HL-60 (cell line): ENCODE measurements around the gene ARFGEF2.
"Not testable (repeated sequence)": the region's sequence is repeated elsewhere in the genome, so short reads cannot be mapped to it uniquely, and the experiment has no call there.

Experiments
- DNase-seq, 2 experiments: peaks; one replicate each; pipeline ENCODE4 v3.0.0-alpha.2; 2010 to 2020; ENCODE audit warnings: low read depth in 1 of 2, low spot score in 1 of 2
- H3K27ac ChIP-seq: fragments of 250-450 bp; sonication (Bioruptor Pico); replicated peaks from 2 replicates; pipeline ENCODE4 v1.5.1; 2020; ENCODE audit warnings: mild to moderate bottlenecking, moderate library complexity
- H3K27me3 ChIP-seq: fragments of 250-450 bp; sonication (Bioruptor Pico); 2 replicates; pipeline ENCODE4 v1.5.1; 2021; ENCODE audit warnings: mild to moderate bottlenecking, moderate library complexity; ENCODE audit not compliant: insufficient read depth, poor library complexity, severe bottlenecking
- H3K4me3 ChIP-seq: replicated peaks from 2 replicates; pipeline ENCODE4 v1.5.1; 2011; ENCODE audit warnings: mild to moderate bottlenecking, control low read depth, low read length; ENCODE audit not compliant: insufficient read depth
- CTCF ChIP-seq: IDR thresholded peaks from one replicate; pipeline ENCODE4 v1.5.1; 2011; ENCODE audit warnings: low read length, control low read depth, inconsistent platforms; ENCODE audit not compliant: insufficient read depth
- GABPA ChIP-seq: IDR thresholded peaks from 2 replicates; pipeline ENCODE4 v1.6.1; 2012; ENCODE audit warnings: low read depth
- POLR2AphosphoS5 ChIP-seq: IDR thresholded peaks from 2 replicates; pipeline ENCODE4 v1.6.1; 2012; ENCODE audit warnings: low read depth
- REST ChIP-seq: IDR thresholded peaks from 2 replicates; pipeline ENCODE4 v1.6.1; 2012; ENCODE audit warnings: low read depth; ENCODE audit not compliant: insufficient replicate concordance
- SPI1 ChIP-seq: IDR thresholded peaks from 2 replicates; pipeline ENCODE4 v1.6.1; 2012; ENCODE audit warnings: low read depth, mild to moderate bottlenecking, borderline replicate concordance

The ARFGEF2 gene

GRCh38 chr20:48886811-48887210, 34.7 kb upstream of the ARFGEF2 start:
- TF ChIP-seq GABPA (no peak), SPI1 (no peak), REST (no peak), CTCF (no peak), POLR2AphosphoS5 (no peak)
- no peaks in the 10 kb centered on the region for H3K27me3 ChIP-seq
- H3K4me3 ChIP-seq, result no peak overlapping the region
- no peak for DNase-seq
- no peak overlapping the region for H3K27ac ChIP-seq

- H3K27ac ChIP-seq, H3K27me3 ChIP-seq, DNase-seq: not testable (repeated sequence)
Observed at GRCh38 chr20:48888517-48888916, 33.0 kb upstream of the ARFGEF2 start.

GRCh38 chr20:48889140-48889790, 32.2 kb upstream of the ARFGEF2 start:
- H3K27ac ChIP-seq, result no peak overlapping the region

More at GRCh38 chr20:48888517-48888916, 33.0 kb upstream of the ARFGEF2 start:
- H3K4me3 ChIP-seq, result not testable (repeated sequence)

More at GRCh38 chr20:48889140-48889790, 32.2 kb upstream of the ARFGEF2 start:
- no peaks in the 10 kb centered on the region for H3K27me3 ChIP-seq
- no peak overlapping the region for H3K4me3 ChIP-seq
- TF ChIP-seq GABPA, result no peak
- no peak for TF ChIP-seq POLR2AphosphoS5
- no peak for TF ChIP-seq SPI1
- no peak for TF ChIP-seq REST
- no peak for TF ChIP-seq CTCF
- DNase-seq, result no peak
